Keratinocyte (primary cell): ENCODE measurements around the gene RBCK1. TPM values are rescaled to one million over a fixed set of nuclear protein-coding genes. Genes with fewer than 3 reads are reported as not detected.

ENCODE experiments used
- DNase-seq: peaks from one replicate; pipeline ENCODE4 v3.0.0-alpha.2; 2011; ENCODE audit warnings: low read depth, missing footprints, low spot score
- FAIRE-seq: peaks from 2 replicates; lab custom pipeline; 2011; peaks lifted over from hg19 to GRCh38; lab: Jason Lieb, UNC
- H2AFZ ChIP-seq: 2 replicates; pipeline ENCODE4 v1.6.0; 2012; ENCODE audit warnings: low read length, control low read depth, inconsistent platforms; ENCODE audit not compliant: control insufficient read depth
- H3K27ac ChIP-seq: 2 replicates; pipeline ENCODE4 v1.5.1; 2011; ENCODE audit warnings: low read length; ENCODE audit not compliant: control insufficient read depth, insufficient read depth
- H3K27me3 ChIP-seq: 3 replicates; pipeline ENCODE4 v1.6.0; 2011; ENCODE audit warnings: low read length; ENCODE audit not compliant: control insufficient read depth, insufficient read depth; ENCODE audit errors: extremely low read depth
- H3K36me3 ChIP-seq, 2 experiments: 2 replicates in 1 of 2; 3 replicates in 1 of 2; pipeline ENCODE4 v1.5.1; 2011; ENCODE audit warnings: low read length in 2 of 2, mild to moderate bottlenecking in 1 of 2; ENCODE audit not compliant: control insufficient read depth in 2 of 2, insufficient read depth in 2 of 2; ENCODE audit errors: extremely low read depth in 1 of 2
- H3K4me1 ChIP-seq: 3 replicates; pipeline ENCODE4 v1.5.1; 2011; ENCODE audit warnings: low read length; ENCODE audit not compliant: control insufficient read depth, insufficient read depth; ENCODE audit errors: extremely low read depth
- H3K4me2 ChIP-seq: 3 replicates; pipeline ENCODE4 v1.6.0; 2011; ENCODE audit warnings: low read depth, low read length; ENCODE audit not compliant: control insufficient read depth, insufficient read depth; ENCODE audit errors: extremely low read depth
- H3K4me3 ChIP-seq, 3 experiments: fragments of 200-600 bp in 1 of 3; sonication (generic) in 1 of 3; 2 replicates in 2 of 3; 3 replicates in 1 of 3; pipeline ENCODE4 v1.5.1; 2011 to 2016; ENCODE audit warnings: low read length in 3 of 3, mild to moderate bottlenecking in 3 of 3, control low read depth in 2 of 3, inconsistent platforms in 1 of 3, low read depth in 1 of 3, mixed read lengths in 1 of 3, mixed run types in 1 of 3, moderate library complexity in 1 of 3; ENCODE audit not compliant: control insufficient read depth in 2 of 3, insufficient read depth in 2 of 3; ENCODE audit errors: extremely low read depth in 1 of 3
- H3K79me2 ChIP-seq: 2 replicates; pipeline ENCODE4 v1.6.0; 2012; ENCODE audit warnings: low read length; ENCODE audit not compliant: control insufficient read depth, insufficient read depth
- H3K9ac ChIP-seq: 3 replicates; pipeline ENCODE4 v1.6.0; 2011; ENCODE audit warnings: low read length; ENCODE audit not compliant: control insufficient read depth, insufficient read depth; ENCODE audit errors: extremely low read depth
- H3K9me1 ChIP-seq: 3 replicates; pipeline ENCODE4 v1.6.0; 2011; ENCODE audit warnings: low read length; ENCODE audit not compliant: control insufficient read depth, insufficient read depth; ENCODE audit errors: extremely low read depth
- H3K9me3 ChIP-seq: 2 replicates; pipeline ENCODE4 v1.5.1; 2012; ENCODE audit warnings: low read depth, low read length; ENCODE audit not compliant: control insufficient read depth
- H4K20me1 ChIP-seq: 3 replicates; pipeline ENCODE4 v1.6.0; 2011; ENCODE audit warnings: low read length; ENCODE audit not compliant: control insufficient read depth, insufficient read depth; ENCODE audit errors: extremely low read depth
- EZH2 ChIP-seq: IDR thresholded peaks from one replicate; pipeline ENCODE4 v1.6.1; 2012; ENCODE audit warnings: inconsistent platforms, mild to moderate bottlenecking, low read length, moderate library complexity
- dilution Hi-C: fragments of 300-500 bp; cut with MboI; formaldehyde crosslinking; loops from one replicate; pipeline ENCODE4 v1.7.0; 2020; ENCODE audit warnings: low sequenced_read_pairs; ENCODE audit not compliant: extremely low pct_ligation_motif_present
- polyA plus RNA-seq, 5 experiments: library from polyadenylated mRNA; depleted of rRNA in 3 of 5; stranded (reverse) in 3 of 5; stranded (forward) in 1 of 5; unstranded in 1 of 5; fragments of >200 nt; gene quantifications; 1 replicate in 1 of 5; 2 replicates in 3 of 5; 3 replicates in 1 of 5; pipeline versions ENCODE4 v1.2.1 to v1.2.3, GENCODE V29; 2011 to 2012; ENCODE audit warnings: missing spikeins in 2 of 5, low read depth in 1 of 5, low replicate concordance in 1 of 5
- TF ChIP-seq, protein P1 (sequence below), 3 experiments: IDR thresholded peaks in 1 of 3; conservative IDR thresholded peaks in 1 of 3; optimal IDR thresholded peaks in 1 of 3; 2 replicates in 2 of 3; 3 replicates in 1 of 3; pipeline versions ENCODE3 to v1.5.1; 2011; ENCODE audit warnings: low read length in 3 of 3, mild to moderate bottlenecking in 3 of 3, moderate library complexity in 2 of 3, control low read depth in 1 of 3, inconsistent platforms in 1 of 3; ENCODE audit not compliant: insufficient read depth in 2 of 3; ENCODE audit errors: extremely low read depth in 1 of 3

RBCK1 gene
- polyA plus RNA-seq, 1 donor (not counting 4 experiments of a cell fraction or from before 2014, with no cell fraction given): 136 TPM

DNA sequence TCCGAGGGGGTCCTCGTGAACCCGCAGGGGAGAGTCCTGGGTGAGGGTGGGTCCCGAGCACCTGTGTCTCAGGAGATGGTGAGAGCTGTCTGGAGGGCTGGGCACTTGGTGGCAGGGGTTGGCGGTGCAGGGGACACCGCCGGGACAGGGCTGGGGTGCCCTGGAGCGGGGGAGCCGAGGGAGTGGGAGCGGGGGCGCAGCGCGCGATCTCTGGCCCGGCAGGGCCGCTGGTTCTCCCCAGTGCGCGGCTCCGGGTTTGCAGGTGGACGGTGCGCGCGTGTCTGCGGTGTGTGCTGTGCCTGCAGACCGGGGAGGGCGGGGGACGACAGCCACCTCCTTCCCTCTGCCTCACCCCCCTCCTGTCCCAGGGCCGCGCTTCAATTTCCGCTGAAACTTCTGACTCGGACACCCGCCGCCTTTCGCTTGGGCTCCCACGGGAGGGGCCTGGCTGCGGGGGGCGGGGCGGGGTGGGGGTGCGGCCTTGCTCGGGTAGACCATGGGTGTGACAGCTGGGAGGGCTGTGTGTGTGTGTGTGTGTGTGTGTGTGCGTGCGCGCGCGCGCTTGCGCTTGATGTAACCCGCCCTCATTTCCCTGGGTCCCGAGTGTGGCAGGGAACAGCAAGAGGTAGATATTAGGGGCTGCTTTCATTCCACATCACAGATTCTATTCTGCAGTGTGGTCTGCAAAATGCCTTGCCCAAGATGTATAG is 26.4 kb upstream of the RBCK1 start:
- no peak overlapping the region for H2AFZ ChIP-seq
- H3K9ac ChIP-seq: peak overlapping the region; percentile 92
- DNase-seq (no peak), FAIRE-seq (no peak)
- H3K4me2 ChIP-seq: peak overlapping the region; percentile 95
- peak overlapping the region; percentile 87 for H3K27ac ChIP-seq
- H4K20me1 ChIP-seq: peaks cover 7% of the 10 kb centered on the region
- TF ChIP-seq EZH2: no peak
- TF ChIP-seq, protein P1, sequence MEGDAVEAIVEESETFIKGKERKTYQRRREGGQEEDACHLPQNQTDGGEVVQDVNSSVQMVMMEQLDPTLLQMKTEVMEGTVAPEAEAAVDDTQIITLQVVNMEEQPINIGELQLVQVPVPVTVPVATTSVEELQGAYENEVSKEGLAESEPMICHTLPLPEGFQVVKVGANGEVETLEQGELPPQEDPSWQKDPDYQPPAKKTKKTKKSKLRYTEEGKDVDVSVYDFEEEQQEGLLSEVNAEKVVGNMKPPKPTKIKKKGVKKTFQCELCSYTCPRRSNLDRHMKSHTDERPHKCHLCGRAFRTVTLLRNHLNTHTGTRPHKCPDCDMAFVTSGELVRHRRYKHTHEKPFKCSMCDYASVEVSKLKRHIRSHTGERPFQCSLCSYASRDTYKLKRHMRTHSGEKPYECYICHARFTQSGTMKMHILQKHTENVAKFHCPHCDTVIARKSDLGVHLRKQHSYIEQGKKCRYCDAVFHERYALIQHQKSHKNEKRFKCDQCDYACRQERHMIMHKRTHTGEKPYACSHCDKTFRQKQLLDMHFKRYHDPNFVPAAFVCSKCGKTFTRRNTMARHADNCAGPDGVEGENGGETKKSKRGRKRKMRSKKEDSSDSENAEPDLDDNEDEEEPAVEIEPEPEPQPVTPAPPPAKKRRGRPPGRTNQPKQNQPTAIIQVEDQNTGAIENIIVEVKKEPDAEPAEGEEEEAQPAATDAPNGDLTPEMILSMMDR (optimal IDR thresholded peaks at IDR 0.05 in 1 of 3, IDR thresholded peaks at IDR 0.05 in 1 of 3, conservative IDR thresholded peaks at IDR 0.05 in 1 of 3; ENCODE audit: extremely low read depth in 1 of 3, insufficient read depth in 2 of 3, low read length in 3 of 3): no peak
- H3K27me3 ChIP-seq: no peaks in the 10 kb centered on the region
- H3K4me3 ChIP-seq: peak overlapping the region; percentile 66 to 88 (median 83)
- H3K36me3 ChIP-seq: peaks cover 11 to 29% of the 10 kb centered on the region in 2 experiments
- H3K4me1 ChIP-seq: peaks cover 35% of the 10 kb centered on the region
- H3K79me2 ChIP-seq: peaks cover 48% of the 10 kb centered on the region
- dilution Hi-C loops: no loop called here
- H3K9me1 ChIP-seq: no peaks in the 10 kb centered on the region
- no peaks in the 10 kb centered on the region for H3K9me3 ChIP-seq

DNA sequence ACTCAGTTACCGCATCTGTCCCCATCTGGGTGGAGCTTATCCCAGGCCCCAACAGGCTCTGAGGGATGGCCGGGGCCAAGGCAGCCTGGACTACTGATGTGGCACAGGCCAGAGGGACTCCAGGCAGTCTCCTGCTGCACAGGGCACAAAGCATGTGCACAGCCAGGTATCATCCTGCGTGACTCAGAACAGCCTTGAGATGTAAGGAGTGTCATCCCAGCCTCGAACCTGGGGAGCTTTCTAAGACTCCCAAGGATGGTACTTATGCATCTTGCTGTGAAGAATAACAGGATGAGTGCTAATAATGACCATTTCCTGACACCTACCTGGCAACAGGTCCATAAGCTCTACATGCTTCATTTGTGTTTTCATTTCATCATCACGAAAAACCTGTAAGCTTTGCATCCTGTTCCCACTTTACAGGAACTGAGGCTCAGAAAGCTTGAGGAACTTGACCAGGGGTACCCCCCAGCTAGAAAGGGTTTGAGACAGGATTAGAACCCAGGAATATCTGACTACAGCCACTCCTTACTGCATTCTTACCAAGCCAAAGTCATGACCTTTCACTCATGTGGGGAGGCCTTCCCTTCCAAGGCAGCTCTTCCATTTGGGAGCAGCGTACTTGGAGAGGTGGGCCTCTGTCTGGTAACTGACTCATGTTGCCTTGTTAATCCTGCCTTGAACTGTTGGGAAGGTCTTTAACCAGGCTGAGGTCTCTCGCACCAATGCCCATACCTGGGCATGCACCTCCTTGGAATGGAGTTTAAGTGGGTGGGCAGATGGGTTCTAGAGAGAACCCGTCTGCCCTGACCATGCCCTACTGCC is 25.6 kb upstream of the RBCK1 start:
- peaks cover 13 to 34% of the 10 kb centered on the region in 2 experiments for H3K36me3 ChIP-seq
- H3K27ac ChIP-seq: peak overlapping the region; percentile 87
- peak overlapping the region; percentile 66 to 88 (median 83) for H3K4me3 ChIP-seq
- H2AFZ ChIP-seq: no peak overlapping the region
- no peaks in the 10 kb centered on the region for H3K9me1 ChIP-seq
- FAIRE-seq: peak; percentile 43
- peaks cover 53% of the 10 kb centered on the region for H3K79me2 ChIP-seq
- H3K4me1 ChIP-seq: peaks cover 35% of the 10 kb centered on the region
- peak overlapping the region; percentile 95 for H3K4me2 ChIP-seq
- no peaks in the 10 kb centered on the region for H3K9me3 ChIP-seq
- TF ChIP-seq EZH2: no peak
- TF ChIP-seq, protein P1 (optimal IDR thresholded peaks at IDR 0.05 in 1 of 3, IDR thresholded peaks at IDR 0.05 in 1 of 3, conservative IDR thresholded peaks at IDR 0.05 in 1 of 3; ENCODE audit: extremely low read depth in 1 of 3, insufficient read depth in 2 of 3, low read length in 3 of 3): no peak
- peak overlapping the region; percentile 92 for H3K9ac ChIP-seq
- dilution Hi-C loops: no loop called here
- peaks cover 9% of the 10 kb centered on the region for H4K20me1 ChIP-seq
- no peak for DNase-seq
- no peaks in the 10 kb centered on the region for H3K27me3 ChIP-seq
